GM21367 (cell line): ENCODE results near the gene CCDC184.

Source experiments
- ATAC-seq: cut with Tn5 transposase; IDR thresholded peaks from one replicate; pipeline ENCODE4 v1.9.1; 2021; ENCODE audit not compliant: unreplicated experiment

CCDC184 gene

GRCh38 chr12:48177982-48178381, 5.5 kb upstream of the CCDC184 start:
- no peak for ATAC-seq

DNA sequence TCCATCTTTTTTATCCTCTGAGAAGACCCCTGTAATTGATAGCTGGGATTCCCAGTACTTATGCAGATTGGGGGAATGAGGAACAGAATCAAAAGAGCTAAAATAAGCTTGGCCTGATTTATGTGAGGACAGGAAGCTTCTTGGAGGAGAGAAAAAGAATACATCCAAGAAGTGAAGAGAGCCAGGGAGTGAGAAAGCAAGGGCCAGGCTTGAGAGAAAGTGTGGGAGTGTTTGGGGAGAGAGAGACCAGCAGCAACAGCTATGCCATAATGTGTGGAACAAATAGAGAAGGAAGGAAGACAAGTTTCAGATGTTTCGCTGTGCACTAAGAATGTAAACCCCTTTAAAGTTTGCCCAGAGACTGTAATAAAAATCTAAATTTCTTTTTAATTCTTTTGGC, 4.0 kb upstream of the CCDC184 start:
- ATAC-seq = no peak

GRCh38 chr12:48180424-48180823, 3.0 kb upstream of the CCDC184 start:
- ATAC-seq = no peak

GRCh38 chr12:48180857-48181495, 2.5 kb upstream of the CCDC184 start:
- ATAC-seq = no peak

DNA sequence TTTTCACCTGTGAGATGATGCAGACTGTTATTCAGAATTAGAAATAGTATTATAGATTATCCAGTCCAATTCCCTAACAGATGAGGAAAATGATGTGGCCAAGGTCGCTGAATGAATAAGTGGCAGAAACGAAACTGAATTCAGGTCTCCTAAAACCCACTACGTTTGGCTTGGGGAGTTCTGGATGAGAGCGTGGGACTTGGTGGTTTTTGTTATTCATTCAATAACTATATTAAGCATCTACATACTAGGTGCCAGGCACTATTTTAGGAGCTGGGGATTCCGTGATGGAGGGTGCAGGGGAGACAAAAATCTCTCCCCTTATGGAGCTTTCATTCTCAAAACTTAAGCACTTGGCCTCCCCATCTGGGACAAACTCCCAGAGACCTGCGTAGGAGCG, 813 bp upstream of the CCDC184 start:
- no peak for ATAC-seq

GRCh38 chr12:48183876-48184548, 568 bp downstream of the CCDC184 start:
- ATAC-seq = no peak

- ATAC-seq = no peak
Observed at GRCh38 chr12:48184549-48184922, 1.1 kb downstream of the CCDC184 start.

- ATAC-seq = no peak
Observed at GRCh38 chr12:48185181-48185919, 1.9 kb downstream of the CCDC184 start.

DNA sequence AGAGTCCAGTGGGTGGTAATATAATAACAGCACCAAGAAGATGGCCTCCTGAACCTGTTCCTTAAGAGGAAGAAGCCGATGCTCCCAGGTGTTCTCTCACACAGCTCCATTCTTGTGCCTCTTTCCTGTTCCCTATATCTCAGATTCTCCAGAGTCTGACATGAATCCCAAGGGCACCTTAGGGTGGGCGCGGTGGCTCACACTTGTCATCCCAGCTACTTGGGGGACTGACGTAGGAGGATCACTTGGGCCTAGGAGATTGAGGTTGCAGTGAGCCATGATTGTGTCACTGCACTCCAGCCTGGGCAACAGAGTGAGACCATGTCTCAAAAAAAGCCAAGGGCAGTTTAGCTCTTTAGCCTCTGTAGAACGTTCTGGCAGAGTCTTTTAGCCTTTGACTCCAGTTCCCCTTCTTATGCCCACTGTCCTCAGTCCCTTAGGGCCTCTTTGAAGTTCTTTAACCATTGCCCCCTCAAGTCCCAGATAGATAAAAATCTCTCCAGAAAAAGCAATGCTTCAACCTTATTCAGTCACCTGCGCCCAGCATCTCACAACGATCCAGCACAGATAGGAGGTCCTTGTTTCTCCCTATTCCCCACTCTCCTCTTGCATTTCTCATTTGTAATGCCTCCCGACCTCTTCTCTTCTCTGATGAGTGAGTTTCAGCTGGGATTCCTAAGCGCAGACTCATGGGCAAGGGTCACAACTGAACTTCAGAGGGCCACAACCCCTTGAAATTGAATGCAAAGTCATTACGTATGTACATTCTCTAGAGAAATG, 4.7 kb downstream of the CCDC184 start:
- ATAC-seq = no peak

GRCh38 chr12:48189331-48190125, 6.1 kb downstream of the CCDC184 start:
- no peak for ATAC-seq

DNA sequence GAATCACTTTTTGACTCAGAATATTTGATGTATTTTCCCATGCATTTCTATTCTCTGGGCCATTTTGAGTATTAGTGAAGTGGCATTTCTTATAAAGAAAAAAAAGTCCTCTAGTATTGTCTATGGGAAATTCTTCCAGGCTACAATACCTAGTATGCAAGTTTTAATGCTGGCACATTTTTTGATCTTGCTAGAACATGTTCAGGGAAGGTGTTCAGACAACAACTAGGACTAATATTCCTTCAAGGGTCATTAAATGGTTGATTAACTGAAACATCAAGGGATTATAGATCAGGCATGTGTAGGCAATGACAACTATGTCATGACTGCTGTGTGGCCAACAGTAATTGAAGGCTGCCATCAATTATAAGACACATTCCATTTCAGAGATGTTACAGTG, 7.7 kb downstream of the CCDC184 start:
- no peak for ATAC-seq

DNA sequence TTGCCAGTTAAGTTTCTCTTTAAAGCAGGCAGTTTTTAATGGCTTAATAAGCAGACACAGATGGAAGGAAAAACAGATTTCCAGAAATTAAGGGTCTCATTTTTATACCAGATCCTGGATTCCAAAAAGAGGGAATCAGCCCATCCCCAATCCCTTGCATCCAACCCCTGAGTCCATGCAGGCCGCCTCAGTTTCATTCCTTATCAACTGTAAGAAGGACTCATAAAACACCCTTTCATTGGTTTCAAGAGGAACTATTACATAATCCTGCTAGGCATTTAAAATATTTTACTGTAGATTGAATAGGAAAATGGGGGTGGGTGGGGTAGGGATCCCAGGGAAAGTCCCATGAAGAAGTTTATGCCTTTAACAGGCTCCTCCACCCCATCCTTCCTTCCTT, 9.4 kb downstream of the CCDC184 start:
- no peak for ATAC-seq

DNA sequence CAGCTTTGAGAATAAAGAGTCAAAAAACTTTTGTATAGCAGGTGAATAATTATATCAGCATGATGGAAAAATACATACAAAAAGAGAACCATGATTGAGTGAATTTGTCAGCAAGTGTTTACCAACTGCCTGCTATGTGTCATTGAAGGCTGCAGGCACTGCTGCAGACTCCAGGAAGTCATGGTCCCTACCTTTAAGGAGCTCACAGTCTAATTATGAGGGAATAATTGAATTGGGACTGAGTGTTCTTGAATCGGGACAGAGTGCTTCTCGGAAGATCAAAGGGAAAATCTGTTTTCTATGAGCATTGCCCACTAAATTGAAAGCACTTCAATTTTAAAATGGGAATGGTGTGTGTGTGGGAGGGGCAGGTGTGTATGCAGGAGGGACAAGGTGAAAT, 10.2 kb downstream of the CCDC184 start:
- ATAC-seq = no peak

DNA sequence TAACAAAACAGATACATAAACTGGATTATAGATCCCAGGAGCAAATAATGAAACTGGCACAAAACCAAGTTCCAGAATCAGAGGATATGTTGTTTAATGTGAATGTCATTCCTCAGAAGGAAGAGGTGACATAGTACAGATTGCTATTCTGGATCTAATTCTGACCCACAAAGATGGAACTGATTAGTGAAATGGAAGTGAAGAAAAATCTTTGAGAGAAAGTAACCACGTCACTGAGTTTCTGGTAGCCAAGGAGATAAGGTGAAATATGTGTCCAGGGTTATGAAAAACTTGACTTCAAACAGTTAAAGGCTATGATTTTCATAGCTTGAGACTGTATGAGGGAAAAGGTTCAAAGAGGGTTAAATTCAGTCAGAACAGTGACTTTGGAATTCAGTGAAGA, 11.4 kb downstream of the CCDC184 start:
- ATAC-seq = no peak

DNA sequence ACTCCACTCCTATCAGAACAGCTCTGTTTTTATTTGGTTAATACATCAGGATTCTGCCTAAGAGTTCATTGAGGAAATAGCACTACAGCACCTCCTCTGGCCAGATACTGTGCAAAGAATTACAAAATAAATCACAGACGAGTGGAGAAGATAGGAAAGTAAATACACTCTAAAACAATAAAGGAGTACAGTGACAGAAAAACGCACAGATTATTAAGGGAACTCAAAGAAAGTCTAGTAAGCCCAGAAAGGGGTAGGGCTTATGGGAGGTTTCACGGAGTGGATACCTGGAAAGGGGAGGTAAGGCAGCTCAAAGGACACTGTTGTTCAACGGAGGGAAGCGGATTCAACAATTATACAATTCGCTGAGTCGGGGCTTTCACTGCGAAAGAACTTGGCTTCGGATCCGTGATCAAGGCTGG, 14.1 kb downstream of the CCDC184 start:
- no peak for ATAC-seq

- peak; percentile 98 for ATAC-seq
Observed at GRCh38 chr12:48197971-48198671, 14.7 kb downstream of the CCDC184 start.

DNA sequence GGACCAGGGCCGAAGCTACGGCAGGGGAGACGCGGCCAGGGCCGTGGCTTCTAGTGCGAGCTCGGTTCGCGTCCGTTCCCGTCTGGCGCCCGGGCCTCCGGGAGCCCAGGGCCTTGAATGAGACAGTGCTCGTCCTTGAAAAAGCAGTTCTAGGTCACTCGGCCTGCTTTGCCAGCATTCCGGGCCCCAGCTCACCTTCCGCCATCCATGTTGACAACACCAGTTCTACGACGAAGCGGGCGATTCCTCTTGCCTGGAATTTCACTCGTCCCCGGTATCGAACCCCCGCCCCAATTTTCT, 15.2 kb downstream of the CCDC184 start:
- ATAC-seq = peak; percentile 10

- ATAC-seq = no peak
Observed at GRCh38 chr12:48198985-48199384, 15.5 kb downstream of the CCDC184 start.

- no peak for ATAC-seq
Observed at GRCh38 chr12:48199774-48200221, 16.4 kb downstream of the CCDC184 start.

GRCh38 chr12:48201091-48201490, 17.6 kb downstream of the CCDC184 start:
- ATAC-seq = no peak
